ENCODE data around the gene KIAA1614.
"Not testable (repeated sequence)": the region's sequence is repeated elsewhere in the genome, so short reads cannot be mapped to it uniquely, and the experiment has no call there.

The KIAA1614 gene

GRCh38 chr1:180966744-180967536, 54.2 kb downstream of the KIAA1614 start:
- DNase-seq, result no peak

GRCh38 chr1:180967558-180967957, 54.9 kb downstream of the KIAA1614 start:
- DNase-seq, result no peak

GRCh38 chr1:180968834-180969233, 56.1 kb downstream of the KIAA1614 start:
- DNase-seq, result not testable (repeated sequence)

GRCh38 chr1:180969434-180969833, 56.7 kb downstream of the KIAA1614 start:
- no peak for DNase-seq

- DNase-seq, result no peak
Observed at GRCh38 chr1:180970333-180971079, 57.8 kb downstream of the KIAA1614 start.

- no peak for DNase-seq
Observed at GRCh38 chr1:180971273-180971997, 58.7 kb downstream of the KIAA1614 start.

- peak; percentile 97 for DNase-seq
Observed at GRCh38 chr1:180973369-180973768, 60.7 kb downstream of the KIAA1614 start.

GRCh38 chr1:180974236-180974635, 61.5 kb downstream of the KIAA1614 start:
- no peak for DNase-seq

- no peak for DNase-seq
Observed at GRCh38 chr1:180975551-180975950, 62.9 kb downstream of the KIAA1614 start.

GRCh38 chr1:180976191-180976590, 63.5 kb downstream of the KIAA1614 start:
- no peak for DNase-seq

- DNase-seq, result no peak
Observed at GRCh38 chr1:180976732-180977357, 64.1 kb downstream of the KIAA1614 start.

- DNase-seq, result no peak
Observed at GRCh38 chr1:180981596-180982387, 69.1 kb downstream of the KIAA1614 start.

GRCh38 chr1:180982422-180982821, 69.7 kb downstream of the KIAA1614 start:
- no peak for DNase-seq

GRCh38 chr1:180988253-180988752, 75.6 kb downstream of the KIAA1614 start:
- DNase-seq, result peak; percentile 99

- DNase-seq, result no peak
Observed at GRCh38 chr1:180994262-180994661, 81.6 kb downstream of the KIAA1614 start.

GRCh38 chr1:180997843-180998504, 85.3 kb downstream of the KIAA1614 start:
- no peak for DNase-seq
